Head of caudate nucleus (tissue), 42 donors: ENCODE measurements around the gene UGT2A3.
"Not testable (repeated sequence)": the region's sequence is repeated elsewhere in the genome, so short reads cannot be mapped to it uniquely, and the experiment has no call there.

Source experiments
- DNase-seq, 42 donors: peaks; one replicate each; pipeline versions ENCODE4 v3.0.0 to v3.0.0-alpha.2; 2020 to 2021; ENCODE audit warnings: mixed read lengths in 7 of 42
- intact Hi-C: fragments of 100-400 bp; cut with DNase I; formaldehyde crosslinking; loops from one replicate; pipeline ENCODE4 v1.15.0; 2022

UGT2A3 gene

DNA sequence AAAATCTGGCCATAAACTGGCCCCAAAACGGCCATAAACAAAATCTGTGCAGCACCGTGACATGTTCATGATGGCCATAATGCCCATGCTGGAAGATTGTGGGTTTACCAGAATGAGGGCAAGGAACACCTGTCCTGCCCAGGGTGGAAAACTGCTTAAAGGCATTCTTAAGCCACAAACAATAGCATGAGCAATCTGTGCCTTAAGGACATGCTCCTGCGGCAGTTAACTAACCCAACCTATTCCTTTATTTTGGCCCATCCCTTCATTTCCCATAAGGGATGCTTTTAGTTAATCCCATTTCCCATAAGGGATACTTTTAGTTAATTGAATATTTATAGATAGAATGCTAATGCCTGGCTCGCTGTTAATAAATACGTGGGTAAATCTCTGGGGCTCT lies 29.4 kb downstream of the UGT2A3 start:
- intact Hi-C loops, DNase-seq: not testable (repeated sequence)

DNA sequence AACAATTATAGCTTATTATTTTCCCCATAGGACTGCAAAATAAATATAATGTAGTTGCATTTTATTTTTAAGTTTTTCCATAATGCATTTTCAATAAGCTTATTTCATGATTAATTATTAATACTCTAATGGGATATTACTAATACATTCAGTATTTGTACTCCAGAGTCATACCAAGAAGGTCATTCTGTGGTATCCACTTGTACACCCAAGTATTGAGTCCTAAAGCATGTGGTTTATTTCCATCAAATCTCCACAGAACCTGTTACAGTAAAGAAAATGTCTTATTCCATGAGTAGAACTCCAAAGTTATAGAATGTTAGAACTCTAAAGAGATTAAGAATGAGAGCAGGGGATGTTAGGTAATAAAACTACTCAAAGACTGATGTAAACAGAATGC lies 30.6 kb downstream of the UGT2A3 start:
- no peak for DNase-seq
- intact Hi-C loops = no loop called here

DNA sequence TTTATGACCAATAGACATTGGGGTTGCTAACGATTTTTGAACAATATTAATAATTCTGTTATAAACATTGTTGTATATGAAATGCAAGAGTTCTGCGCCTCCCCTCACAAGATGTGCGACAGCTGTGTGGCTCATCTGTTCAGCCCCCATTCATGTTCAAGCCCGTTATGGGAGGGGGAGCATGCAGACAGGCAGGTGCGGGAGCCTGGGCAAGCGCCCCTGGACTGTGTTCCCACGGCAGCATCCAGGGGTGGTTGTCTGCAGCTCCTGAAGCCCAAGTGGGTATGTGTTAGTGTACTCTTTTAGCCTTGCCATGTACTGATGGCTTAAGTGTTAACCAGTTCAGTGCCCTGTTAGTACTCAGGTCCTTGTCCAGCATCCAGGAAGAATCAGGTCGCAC lies 34.6 kb downstream of the UGT2A3 start:
- intact Hi-C loops = no loop called here
- DNase-seq = no peak

DNA sequence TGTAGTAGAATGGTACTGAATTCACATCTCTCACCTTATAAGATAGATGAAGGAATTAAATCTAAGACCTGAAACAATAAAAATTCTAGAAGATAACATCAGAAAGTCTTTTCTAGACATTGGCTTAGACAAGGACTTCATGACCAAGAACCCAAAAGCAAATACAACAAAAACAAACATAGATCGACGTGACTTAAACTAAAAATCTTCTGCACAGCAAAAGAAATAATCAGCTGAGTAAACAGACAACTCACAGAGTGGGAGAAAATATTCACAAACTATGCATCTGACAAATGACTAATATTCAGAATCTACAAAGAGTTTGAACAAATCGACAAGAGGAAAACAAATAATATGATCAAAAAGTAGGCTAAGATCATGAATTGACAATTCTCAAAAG lies 38.8 kb downstream of the UGT2A3 start:
- no peak for DNase-seq
- intact Hi-C loops = no loop called here

DNA sequence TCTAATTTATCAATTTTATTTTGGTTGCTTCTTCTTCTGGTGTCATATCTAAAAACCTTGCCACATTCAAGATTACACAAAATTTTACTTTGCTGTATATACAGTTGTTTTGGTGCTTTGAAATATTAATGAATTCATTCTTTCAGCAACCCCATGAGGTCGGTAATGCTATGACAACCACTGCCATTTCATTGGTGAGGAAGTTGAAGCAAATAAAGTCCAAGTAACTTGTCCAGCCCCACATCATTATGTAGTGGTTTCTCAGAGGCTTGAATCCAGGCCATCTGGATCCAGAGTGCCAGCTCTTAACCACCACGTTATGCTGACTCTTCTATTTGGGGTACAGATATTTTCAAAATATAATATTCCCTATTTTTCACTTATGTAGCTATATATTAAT lies 42.2 kb downstream of the UGT2A3 start:
- DNase-seq = no peak
- intact Hi-C loops = no loop called here

DNA sequence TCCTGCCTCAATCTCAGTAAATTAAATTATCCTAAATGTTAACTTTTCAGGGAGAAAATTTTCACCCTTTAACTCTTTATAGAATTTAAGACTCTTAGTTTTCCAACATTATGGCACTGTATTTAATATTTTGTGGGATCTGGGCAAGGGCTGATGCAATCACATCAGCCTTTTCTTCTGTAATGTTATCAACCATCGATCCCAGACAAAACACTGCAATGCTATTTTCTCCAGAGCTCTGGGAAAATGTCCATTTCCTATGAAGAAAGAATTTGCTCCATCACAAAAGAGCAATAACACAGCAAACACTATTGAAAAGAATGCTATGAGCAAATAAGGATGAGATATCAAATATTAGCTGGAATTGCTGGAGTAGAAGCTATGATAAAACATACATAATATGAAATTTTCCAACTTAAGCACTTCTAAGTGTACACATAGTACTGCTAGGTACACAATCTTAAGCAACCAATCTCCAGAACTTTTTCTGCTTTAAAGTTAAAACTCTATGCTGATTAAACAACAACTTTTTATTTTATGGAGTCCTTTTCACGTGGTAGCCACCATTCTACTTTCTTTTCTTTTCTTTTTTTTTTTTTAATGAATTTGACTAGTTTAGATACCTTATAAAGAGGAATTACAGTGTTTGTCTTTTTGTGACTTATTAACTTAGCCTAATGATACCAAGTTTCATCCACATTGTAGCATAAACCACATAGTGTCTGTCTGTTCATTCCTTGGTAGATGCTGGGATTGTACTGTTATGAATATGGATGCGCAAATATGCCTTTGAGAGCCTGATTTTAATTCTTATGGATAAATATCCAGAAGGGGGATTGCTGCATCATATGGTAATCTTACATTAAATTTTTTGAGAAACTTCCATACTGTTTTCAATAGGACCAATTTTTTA lies 43.6 kb downstream of the UGT2A3 start:
- intact Hi-C loops = no loop called here
- DNase-seq = no peak

DNA sequence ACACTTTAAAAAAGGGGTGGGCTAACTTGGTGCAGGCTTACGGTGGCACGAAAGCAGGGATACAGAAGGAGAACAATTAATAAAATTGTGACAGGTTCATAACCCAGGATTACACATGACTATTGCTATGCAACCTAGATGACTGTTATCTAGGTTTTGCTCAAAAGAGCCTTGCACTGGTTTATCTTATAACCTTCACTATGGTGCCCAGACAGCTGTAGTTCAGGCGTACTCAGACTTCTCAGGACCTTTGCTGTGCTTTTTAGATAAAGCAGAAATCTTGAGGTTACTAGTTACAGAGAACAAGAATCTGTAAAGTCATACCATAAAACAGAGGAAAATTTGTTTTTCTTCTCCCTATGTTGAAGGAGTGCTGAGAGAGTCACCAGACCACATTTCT lies 44.4 kb downstream of the UGT2A3 start:
- intact Hi-C loops = no loop called here
- DNase-seq = no peak

DNA sequence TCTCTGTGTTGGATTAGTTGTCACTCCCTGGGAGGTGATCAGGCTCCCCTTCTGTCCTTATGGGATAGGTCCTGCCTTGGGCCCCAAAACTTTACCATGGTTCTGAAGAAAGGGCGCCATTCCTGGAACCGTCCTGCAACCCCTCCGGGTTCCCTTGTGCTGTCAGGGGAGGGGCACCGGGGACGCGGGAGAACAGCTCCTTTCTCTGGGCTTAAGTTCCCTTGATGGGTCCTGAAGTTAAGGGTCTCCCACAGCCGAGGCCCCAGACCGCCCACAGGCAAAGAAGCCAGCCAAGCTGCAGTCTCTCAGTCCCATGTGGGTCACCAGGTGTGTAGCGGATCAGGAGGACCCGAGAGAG lies 44.8 kb downstream of the UGT2A3 start:
- intact Hi-C loops = no loop called here
- no peak for DNase-seq

DNA sequence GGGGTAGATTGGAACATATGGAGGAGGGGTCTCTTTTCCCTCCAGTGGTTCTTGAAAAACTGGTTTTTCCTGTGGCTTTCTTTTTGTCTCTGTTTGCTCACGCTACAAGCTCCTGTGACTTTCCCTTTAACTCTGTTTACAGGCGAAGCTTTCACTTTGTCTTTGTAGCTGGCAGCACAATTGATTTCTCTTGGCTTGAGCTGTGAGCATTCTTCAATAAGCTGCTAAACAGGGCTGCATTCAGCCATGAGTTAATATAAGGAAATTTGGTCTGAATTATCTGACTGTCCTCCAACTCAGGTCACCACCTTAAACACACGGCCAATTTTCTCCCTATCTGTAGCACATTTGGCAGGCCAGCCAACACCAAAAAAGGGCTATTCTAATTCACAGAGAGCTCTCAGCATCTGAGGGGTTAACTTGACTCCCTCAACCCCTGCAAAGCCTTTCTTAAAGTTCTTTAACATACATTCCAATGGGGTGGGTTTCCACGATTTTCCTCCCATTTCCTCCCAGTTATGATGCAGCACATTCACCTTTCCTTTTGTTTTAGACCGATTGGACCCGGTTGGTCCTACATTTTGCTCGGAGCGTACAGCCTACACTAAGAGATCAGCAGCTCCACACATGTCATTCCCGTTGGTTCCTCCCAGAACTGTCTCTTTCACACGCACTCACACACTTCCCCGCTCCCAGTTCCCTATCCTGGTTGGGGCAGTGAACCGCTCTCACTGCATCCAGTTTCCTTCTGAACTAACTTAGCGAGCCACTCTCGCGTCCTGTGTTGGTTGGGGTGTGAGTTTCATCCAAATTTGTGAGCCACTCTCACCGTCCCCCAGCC lies 45.4 kb downstream of the UGT2A3 start:
- DNase-seq = no peak
- intact Hi-C loops = no loop called here

DNA sequence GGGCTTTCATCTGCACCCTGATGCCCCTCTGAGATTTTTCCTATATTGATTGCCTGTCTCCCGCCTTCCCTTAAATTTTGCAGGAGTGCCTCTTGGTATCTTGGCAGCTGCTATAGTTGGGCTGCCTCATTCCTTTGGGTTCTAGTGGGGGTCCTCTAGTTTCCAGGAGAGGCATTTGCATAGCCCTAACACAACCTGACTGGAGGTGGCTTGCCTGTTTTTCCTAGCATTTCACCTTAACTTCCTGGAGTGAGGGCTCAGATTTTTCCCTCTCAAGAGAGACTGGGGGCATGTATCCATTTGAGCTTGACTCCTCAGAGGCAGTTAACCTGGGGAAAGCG lies 46.0 kb downstream of the UGT2A3 start:
- no peak for DNase-seq
- intact Hi-C loops = no loop called here

DNA sequence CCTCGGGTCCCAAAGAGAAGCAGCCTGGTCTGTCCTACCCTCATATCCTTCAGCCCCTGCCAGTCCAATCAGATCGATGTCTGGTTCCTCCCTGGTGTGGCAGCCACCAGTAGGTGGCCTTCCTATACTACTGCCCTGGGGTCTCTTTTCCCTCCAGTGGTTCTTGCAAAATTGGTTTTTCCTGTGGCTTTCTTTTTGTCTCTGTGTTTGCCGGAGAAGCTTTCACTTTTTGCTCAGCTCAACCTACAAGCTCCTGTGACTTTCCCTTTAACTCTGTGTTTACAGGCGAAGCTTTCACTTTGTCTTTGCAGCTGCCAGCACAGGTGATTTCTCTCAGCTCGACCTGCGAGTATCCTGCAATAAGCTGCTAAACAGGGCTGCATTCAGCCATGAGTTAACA lies 46.8 kb downstream of the UGT2A3 start:
- intact Hi-C loops = no loop called here
- DNase-seq = no peak

DNA sequence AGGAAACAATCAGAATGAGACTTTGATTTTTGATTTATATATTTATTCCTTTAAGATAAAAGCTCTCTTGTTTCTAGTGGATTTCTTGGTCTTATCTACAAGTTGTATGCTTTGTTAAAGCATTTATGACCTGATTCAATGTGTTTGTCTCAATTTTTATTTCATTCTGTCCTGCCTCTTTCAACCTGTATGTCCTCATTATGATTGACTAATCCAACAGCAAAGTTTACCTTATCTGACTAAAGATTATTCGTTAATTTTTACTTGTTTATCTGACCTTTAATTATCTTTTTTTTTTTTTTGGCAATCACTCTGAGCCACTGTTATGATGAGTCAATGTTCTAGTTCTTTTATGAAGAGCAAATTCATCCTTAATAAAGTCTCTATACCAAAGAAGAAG lies 54.9 kb downstream of the UGT2A3 start:
- DNase-seq = no peak
- intact Hi-C loops = no loop called here

DNA sequence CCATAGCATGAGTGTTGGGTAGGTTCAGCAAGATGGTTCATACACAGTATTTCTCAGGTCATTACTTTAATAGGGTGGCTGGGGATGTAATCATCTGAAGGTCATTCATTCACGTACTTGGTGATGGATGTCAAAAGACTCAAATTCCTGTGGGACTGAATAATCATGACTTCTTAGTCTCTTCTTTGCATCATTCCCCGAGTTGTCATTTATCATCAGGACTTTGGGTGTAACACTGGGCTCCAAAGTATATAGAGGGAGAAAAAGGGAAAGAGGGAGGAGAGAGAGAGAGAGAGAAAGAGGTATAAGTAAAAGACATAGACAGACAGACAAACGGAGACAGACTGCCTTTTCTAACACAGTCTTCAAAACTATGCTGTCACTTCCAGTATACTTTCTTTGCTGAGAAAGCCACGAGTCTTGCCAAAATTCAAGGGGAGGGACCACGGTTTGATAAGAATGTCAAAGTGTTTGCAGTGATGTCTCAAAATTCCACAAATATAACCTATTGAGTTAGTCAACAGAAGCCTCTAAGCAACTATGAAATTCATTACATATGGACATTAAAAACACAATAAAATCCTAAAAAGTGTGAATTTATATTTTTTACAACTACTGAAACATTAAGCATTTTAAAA lies 55.9 kb downstream of the UGT2A3 start:
- intact Hi-C loops = no loop called here
- no peak for DNase-seq

DNA sequence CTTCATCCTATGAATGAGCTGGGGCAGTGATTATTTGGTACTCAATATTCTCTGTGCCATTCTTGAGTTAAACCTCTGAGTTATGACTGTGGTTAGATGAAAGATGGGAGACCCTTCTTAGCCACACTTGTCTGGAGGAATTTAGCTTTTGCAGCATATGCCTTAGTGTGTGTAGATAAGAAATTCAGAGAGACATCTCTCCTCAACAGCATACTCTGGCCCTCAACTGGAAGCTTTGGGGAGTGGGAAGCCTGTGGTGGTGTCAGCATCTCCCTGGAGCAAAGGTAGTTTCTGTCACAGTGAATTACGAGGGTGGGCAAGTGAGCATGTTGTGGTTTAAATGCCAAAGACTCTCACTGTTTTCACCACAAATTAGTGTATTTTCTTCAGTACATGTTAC lies 58.7 kb downstream of the UGT2A3 start:
- DNase-seq = no peak
- intact Hi-C loops = no loop called here

DNA sequence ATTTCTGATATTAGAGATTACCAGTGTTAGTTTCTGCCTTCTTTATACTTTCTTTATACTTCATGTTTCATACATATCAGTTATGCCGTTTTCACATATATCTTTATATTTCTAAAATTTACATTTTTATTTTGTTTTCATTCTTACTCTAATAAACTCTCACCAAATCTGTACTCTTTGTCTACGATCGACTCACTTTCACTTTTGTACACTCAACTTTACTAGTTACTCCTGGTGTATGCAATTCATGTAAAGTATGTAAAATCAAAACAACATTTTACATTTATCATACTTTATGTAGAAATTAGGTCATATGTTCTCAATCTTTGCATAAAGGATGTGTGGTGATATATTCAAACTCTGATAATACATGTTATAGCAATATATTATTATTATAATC lies 59.9 kb downstream of the UGT2A3 start:
- intact Hi-C loops = no loop called here
- no peak for DNase-seq

DNA sequence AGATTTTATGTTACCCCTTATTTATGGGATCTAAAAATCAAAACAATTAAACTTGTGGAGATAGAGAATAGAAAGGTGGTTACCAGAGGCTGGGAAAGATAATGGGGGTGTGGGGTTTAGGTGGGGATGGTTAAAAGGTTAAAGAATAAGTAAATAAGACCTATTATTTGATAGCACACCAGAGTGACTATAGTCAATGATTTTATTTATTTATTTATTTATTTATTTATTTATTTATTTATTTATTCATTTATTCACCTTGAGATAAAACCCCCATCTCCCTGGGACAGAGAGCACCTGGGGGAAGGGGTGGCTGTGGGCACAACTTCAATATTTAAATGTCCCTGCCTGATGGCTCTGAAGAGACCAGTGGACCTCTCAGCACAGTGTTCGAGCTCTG lies 66.1 kb downstream of the UGT2A3 start:
- no peak for DNase-seq
- intact Hi-C loops = no loop called here

DNA sequence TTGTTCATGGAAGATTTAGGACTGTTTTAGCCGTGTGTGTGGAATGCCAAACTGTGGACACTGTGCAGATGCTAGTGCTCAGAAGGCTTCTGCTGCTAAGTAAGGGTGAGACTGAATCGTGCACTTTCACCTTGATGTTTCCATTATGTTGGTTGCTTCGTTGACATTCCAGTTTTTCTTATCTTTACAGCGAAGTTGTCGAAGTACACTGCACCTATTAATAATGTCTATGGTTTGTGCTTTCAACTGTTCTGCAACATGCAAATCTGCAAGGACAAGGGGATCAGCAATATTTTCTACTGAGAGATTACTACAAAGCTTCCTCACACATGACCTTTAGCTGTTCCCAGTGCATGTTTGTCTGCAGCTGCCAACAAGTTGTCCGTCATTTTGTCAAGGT lies 67.7 kb downstream of the UGT2A3 start:
- no peak for DNase-seq
- intact Hi-C loops = no loop called here
